HG03139 (cell line): ENCODE measurements around the gene COLGALT1.
A peak's percentile ranks its signal among the peaks of the same experiment; 100 is the strongest.
"Not testable (repeated sequence)": the region's sequence is repeated elsewhere in the genome, so short reads cannot be mapped to it uniquely, and the experiment has no call there.

Experiments
- ATAC-seq: cut with Tn5 transposase; IDR thresholded peaks from one replicate; pipeline ENCODE4 v1.9.1; 2021; ENCODE audit not compliant: unreplicated experiment

The COLGALT1 gene

DNA sequence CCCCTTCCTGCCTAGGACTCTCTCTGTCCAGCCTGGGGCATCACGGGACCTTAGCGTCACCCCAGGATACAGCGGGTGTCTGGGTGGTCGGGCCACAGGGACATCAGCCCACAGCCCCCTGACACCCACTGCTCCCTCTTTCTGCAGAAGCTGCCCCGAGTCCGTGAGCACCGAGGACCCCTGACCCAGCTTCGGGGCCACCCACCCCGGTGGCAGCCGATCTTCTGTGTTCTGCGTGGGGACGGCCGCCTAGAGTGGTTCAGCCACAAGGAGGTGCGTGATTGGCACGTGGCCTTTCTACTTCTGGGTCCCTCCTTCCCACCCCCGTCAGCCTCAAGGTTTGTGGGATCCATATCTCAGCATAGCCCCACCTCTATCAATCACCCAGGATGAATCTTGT lies 23.3 kb upstream of the COLGALT1 start:
- no peak for ATAC-seq

DNA sequence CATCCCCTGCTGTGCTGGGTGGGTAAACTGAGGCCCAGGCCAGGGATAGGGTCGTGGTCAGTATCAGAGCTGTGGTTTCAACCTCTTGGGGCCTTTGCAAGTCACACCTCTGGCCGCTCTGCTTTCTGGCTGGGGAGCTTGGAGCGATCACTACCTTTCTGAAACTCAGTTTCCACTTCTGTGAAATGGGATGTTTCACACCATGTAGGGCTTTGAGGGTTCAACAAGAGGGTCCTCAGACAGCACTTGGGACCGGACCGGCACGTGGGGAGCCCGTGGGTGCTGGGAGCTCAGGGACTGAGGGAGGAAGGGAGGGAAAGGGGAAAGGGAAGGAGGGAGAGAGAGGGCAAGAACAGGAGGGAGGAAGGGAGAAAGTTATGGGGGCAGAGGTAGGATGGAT lies 22.9 kb upstream of the COLGALT1 start:
- no peak for ATAC-seq

DNA sequence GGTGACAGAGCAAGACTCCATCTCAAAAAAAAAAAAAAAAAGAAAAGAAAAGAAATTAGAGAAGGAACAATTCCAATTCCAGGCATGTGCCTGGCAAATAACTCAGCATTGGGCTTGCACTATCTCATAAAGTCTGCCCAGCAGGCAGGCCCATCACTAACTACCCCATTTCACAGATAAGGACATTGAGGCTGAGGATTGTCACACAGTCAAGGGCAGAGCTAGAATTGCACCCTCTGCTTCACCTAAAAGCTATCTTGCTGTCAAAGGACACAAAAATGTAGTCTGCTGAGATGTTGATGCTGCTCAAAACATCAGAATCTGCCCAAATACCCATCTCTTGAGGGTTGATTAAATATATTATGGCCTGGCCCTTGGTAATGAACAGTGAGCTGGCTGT lies 20.7 kb upstream of the COLGALT1 start:
- ATAC-seq = no peak

DNA sequence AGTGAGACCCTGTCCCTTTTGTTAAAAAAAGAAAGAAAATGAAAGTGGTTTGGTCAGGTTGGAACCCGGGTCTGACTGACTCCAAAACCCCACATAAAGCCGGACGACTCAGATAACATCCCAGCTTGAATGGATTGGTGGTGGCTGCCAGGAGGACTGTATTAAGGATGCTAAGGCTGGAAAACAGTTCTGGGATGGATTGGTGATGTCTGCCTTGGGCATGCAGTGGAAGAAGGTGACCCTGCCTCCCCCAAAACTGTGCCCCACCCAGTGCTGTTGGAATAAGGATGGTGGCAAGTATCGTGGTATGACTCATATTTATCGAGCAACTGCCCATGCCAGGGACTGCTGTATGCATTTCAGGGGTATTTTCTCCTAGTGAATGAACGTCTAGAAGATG lies 18.5 kb upstream of the COLGALT1 start:
- no peak for ATAC-seq

DNA sequence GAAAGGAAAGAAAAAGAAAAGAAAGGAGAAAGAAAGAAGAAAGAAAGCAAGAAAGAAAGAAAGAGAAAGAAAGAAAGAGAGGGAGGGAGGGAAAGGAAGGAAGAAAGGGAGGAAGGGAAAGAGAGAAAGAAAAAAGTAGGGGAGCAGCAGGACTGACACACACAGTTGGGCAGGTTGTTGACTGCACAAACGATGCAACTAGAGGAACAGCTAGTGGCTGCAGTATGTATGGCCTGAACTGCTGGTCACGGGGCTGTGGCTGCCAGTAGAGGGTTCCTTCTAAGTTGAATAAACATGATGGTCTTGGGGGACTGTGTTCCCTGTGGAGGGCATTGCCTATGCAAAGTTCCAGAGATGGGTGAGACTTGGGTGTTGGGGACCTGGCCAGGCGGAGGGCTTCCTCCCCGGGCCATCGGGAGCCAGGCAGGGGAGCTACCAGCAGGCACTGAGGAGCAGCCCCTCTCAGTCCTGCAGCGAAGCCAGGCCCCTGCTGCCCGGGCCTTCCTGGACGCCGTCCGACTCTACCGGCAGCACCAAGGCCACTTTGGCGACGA lies 16.7 kb upstream of the COLGALT1 start:
- no peak for ATAC-seq

DNA sequence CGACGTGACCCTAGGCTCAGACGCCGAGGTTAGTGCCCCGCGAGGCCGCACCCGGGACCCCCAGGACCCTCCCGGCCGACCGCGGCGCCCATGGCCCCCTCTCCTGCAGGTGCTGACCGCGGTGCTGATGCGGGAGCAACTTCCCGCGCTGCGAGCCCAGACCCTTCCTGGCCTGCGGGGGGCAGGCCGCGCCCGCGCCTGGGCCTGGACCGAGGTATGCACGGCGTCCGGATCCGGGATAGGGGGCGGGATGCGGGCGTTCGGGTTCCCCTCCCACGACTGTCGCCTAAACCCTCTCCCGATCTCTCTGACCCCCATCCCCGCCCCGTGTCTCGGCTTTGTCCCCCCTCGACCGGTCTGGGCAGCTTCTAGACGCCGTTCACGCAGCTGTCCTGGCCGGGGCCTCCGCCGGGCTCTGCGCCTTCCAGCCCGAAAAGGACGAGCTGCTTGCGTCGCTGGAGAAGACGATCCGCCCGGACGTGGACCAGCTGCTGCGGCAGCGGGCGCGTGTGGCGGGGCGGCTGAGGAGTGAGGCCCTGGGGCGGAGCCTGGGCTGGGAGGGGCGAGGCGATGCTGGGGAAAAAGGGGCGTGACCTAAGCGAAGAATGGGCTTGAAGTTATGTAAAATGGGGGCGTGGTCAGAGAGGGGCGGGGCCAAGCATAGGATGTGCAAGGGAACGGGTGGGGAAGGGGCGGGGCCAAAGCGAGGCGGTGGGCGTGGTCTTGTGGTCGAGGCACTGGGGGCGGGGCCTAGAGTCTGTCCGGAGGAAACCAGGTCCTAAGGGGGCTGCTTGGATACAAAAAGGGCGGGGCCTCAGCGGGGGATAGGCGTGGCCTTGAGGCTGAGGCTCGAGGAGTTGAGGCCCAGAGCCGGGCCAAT lies 16.0 kb upstream of the COLGALT1 start:
- ATAC-seq = no peak

DNA sequence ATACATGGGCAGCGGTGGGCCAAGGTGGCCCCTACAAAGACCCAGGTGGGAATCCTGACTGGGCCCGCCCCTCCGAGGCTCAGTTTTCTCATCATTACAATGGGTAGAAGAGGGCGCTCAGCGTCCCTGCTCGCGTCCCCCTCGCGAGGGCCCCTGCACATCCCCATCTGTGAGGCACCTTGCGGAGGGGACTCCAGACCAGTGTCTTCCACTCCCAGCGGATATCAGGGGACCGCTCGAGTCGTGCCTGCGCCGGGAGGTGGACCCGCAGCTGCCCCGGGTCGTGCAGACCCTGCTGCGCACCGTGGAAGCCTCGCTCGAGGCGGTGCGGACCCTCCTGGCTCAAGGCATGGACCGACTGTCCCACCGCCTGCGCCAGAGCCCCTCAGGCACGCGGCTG lies 15.3 kb upstream of the COLGALT1 start:
- no peak for ATAC-seq

DNA sequence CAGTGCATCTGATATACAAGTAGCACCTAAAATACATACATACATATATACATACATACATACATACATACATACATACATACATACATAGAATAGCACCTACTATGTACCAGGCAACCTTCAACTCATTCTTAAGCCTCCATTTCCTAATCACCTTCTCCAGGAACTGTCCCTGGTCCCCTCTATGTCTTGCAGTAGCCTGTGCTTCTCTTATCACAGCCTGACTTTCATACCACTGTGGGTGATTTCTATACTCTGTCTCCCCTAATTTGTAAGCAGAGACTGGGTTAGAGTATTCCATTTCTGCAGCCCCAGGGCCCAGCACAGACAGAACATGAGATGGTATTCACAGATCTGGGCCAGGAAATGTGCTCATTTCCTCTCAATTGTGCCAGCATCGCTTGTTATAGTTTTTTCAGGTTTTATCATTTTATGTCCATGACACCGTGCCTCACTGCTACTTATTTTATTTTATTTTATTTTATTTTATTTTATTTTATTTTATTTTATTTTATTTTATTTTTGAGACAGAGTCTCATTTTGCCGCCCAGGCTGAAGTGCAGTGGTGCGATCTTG lies 14.2 kb upstream of the COLGALT1 start:
- no peak for ATAC-seq

DNA sequence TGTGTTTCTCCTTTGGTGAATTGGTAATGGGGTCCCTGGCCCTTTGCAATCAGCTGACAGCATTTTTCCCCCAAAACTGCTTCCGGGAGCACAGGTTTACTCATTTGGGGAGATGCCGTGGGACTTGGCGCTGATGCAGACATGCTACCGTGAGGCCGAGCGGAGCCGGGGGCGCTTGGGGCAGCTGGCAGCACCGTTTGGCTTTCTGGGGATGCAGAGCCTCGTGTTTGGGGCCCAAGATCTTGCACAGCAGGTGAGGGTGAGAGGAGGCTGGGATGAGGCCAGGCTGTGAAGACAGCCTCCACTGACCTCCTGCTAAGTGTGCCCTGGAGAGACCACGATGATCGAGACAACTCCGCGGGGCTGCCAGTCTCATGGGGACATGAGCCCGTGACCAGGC lies 13.4 kb upstream of the COLGALT1 start:
- no peak for ATAC-seq

DNA sequence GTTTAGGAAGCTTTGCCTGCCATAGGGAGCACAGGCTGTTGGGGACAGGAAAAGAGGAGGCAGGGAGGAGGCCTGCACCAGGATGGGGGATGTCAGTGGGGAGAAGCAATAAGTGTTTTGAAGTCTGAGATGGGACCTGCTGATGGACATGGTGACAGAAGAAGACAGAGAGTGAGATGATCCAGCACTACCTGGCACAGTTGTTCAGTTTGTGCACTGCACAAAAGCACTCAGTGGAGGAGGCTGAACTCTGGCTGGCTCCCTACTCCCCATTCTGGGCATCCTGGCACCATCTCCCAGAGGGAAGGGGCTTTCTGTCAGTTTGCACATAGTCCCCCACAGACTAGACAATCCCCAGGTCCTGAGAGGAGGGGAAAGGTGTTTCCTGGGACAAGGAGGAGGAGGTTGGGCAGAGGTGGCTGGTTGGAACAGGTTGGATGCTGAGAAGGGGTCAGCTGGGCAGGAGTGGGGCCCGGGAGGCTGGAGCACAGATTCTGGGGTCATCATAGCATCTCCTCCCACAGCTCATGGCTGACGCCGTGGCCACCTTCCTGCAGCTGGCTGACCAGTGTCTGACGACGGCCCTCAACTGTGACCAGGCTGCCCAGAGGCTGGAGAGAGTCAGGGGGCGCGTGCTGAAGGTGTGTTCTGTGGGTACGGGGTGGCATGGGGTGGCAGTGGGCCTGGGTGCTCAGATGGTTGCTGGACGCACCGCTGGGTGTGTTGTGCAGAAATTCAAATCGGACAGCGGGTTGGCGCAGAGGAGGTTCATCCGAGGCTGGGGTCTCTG lies 12.5 kb upstream of the COLGALT1 start:
- no peak for ATAC-seq

DNA sequence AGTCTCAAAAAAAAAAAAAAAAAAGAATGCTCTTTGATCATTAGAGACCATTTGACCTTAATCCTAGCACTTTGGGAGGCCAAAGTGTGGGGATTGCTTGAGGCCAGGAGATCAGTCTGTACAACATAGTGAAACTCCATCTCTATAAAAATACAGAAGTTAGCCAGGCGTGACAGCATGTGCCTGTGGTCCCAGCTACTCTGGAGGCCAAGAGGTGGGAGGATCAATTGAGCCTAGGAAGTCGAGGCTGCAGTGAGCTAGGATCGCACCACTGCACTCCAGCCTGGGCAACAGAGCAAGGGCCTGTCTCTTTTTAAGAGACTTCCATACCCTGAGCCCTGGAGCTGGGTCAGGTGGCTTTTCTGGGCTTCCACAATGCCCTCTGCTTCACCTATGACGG lies 11.5 kb upstream of the COLGALT1 start:
- no peak for ATAC-seq

DNA sequence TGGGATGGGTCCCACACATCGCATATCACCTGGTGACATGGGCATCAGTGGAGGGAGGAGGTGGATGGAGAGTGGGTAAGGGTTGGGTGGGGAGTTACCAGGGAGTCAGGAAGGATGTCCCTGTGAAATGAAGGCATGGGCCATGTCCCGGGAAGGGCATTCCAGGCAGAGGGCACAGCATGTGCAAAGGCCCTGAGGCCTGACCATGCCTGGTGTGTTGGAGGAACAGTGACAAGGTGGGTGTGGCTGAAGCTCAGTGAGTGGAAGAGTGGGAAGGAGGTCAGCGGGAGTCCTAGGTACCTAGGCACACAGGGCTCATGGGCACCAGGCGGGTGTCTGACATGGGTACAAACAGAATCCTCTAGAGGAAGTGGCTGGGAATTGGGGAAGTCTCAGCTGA lies 11.0 kb upstream of the COLGALT1 start:
- no peak for ATAC-seq

DNA sequence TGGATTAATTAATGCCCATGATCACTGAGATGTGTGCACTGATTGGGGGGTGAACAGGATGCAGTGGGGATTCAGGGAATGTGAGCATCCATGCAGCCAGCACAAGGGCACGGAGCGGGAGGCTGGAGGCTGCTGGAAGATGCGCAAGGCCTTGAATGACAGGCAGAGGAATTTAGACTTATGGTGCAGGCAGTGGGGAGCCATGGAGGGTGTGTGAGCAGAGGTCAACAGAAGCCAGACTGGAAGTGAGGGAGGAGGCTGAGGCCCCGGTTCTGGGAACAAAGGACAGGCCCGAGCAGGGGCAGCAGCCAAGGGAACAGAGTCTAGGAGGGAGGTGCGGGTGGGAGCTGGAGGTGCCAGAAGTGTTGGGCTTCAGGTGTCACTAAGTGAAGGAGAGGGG lies 7.3 kb upstream of the COLGALT1 start:
- no peak for ATAC-seq

DNA sequence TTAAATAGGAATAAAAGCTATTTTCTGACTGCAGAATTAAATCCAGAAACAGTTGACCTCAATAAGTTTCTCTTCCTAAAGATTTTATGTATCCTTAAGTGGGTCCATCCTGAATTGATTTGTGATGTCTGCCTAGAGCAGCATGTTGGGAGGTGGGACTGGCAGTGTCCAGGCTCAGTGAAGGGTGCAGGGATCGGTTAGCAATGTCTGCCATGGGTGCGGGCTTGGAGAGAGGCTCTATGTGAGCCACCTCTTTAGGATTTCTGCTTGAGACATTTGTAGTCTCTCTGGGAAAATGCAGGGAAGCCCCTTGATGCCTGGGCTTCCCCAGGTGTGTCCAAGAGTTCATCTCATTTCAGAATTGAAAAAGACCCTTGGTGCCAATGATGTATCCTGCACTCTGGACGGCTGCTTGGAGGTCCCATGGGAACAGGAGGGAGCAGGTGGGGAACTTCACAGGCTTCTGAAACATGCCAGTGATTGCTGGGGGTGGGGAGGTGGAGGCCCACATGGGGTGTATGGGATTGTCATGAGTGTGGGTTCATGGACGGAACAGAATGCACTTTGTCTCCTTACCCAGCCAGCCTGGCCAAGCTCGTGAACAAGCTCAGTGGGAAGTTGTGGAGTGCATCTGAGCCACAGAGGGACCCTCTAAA lies 6.2 kb upstream of the COLGALT1 start:
- ATAC-seq = no peak

DNA sequence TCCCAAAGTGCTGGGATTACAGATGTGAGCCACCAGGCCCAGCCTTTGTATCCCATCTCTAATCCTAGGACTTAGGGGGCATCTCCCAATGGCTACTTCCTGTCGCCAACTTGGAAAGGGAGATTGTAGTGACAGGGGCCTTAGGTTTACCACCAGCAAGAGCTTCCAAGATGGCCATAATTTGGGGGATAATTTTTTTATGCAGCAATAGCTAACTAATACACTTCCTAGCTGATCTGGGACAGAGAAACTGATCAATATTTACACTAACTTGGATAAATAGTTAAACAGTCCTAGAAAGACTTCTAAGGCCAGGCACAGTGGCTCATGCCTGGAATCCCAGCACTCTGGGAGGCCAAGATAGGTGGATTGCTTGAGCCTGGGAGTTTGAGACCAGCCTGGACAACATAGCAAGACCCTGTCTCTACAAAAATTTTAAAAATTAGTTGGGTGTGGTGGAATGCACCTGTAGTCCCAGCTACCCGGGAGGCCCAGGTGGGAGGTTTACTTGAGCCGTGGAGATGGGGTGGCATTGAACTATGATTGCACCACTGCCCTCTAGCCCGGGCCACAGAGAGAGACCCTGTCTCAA lies 5.3 kb upstream of the COLGALT1 start:
- no peak for ATAC-seq

DNA sequence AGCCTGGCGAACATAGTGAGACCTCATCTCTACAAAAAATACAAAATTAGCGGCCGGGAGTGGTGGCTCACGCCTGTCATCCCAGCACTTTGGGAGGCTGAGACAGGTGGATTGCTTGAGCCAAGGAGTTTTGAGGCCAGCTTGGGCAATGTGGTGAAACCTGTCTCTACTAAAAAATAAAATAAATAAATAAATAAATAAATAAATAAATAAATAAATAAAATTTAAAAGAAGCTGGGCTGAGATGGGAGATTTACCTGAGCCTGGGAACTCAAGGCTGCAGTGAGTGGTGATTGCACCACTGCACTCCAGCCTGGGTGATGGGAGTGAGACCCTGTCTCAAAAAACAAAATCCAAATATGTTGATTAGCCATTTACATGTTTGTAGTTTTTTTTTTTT lies 2.7 kb upstream of the COLGALT1 start:
- not testable (repeated sequence) for ATAC-seq

DNA sequence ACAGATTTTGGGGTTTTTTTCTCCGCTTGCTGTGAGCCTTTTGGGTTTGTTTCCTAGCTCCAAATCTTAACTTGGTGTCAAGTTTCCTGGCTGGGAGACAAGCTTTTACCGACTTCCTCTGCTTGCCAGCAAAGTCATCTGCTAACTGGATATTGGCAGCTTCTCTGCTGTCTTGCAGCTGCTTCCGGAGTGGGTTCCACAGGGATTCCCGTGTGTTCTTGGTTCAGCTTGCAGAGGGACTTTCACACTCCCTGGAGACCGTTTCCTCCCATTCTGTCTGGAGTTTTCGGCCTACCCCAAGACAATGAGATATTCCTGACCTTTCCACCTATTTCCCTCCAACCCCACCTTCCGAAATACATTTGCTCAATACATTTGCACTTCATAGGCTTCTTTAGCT lies 2.2 kb upstream of the COLGALT1 start:
- no peak for ATAC-seq

DNA sequence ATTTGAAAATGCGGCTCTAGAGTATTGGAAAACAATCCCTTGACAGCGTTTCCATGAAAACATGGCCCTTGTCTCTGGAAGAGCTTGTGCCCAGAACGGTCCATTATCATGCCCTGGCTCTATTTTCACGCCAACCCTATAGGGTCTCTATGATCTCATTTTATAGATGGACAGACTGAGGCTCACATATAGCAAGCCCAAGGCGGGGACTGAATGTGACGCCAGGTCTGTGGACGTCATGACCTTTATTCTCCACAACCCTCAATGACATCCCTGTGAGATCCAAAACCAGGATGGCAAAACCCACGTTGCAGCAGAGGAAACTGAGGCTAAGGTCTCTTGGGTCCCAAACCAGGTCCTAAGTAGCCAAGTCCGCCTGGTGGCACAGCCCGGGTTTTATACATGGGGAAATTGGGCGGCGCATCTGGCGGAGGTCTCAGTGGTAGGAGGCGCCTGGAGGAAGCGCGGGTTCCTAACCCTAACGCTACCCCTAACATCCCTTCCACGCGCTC lies 425 bp upstream of the COLGALT1 start:
- ATAC-seq = no peak

DNA sequence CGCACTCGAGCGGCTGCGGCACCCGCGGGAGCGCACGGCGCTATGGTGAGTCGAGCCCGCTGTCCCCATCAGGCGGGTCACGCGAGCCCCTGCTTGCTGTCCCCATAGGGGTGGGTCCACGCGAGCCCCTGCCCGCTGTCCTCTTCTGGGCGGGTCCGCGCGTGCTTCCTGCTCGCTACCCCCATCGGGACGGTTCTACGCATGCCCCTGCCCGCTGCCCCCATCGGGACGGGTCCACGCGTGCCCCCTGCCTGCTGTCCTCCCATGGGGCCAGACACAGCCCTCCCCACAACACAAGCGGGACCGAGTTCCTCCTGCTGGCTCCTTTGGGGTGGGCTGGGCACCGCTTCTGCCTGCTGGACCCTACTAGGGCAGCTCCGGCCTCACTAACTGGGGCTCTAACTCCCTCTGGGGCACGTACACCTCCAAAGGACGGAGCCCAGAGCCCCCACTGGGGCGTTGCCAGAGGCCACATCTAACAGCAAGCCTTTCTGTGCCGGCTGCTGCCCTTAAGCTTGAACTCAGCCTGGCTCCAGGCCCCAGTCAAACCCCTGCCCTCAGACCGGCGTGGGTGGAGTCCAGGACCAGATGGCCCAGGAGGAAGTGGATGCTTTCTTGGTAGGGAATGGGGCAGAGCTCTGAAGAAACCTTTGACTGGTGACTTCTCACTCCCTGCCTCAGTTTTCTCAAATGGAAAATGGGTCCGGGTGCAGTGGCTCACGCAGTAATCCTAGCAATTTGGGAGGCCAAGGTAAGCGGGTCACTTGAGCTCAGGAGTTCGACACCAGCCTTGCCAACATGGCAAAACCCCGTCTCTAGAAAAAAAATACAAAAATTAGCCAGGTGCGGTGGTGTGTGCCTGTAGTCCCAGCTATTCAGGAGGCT lies 722 bp downstream of the COLGALT1 start:
- peak; percentile 12 for ATAC-seq

DNA sequence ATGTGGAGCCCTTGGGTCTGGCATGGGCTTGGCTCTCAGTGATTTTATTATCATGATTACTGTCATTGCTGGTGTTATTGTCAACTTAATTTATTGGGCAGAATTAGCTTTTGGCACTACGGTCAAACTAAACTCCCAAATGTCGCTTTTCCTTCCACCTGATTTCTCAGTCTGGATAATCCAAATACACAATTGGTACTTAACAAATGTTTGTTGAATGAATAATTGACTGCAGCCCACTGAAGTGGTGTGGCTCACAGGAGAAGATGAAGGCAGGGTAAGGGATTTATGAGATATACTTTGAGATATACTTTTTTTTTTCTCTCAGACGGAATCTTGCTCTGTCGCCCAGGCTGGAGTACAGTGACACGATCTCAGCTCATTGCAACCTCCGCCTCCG lies 1.5 kb downstream of the COLGALT1 start:
- ATAC-seq = no peak
